Heart left ventricle (tissue), 16 donors: ENCODE data around the gene MTUS2. TPM values are rescaled to one million over a fixed set of nuclear protein-coding genes. Genes with fewer than 3 reads are reported as not detected.

Source experiments
- ATAC-seq, 4 donors: fragments of 200-7000 bp; cut with Tn5 transposase; one replicate each; pipeline ENCODE4 v1.9.1; 2020 to 2022; ENCODE audit warnings: moderate library complexity in 4 of 4, mild to moderate bottlenecking in 3 of 4, moderate number of reproducible peaks in 1 of 4
- DNase-seq, 5 donors: peaks; one replicate each; pipeline ENCODE4 v3.0.0-alpha.2; 2020
- H3K27ac ChIP-seq, 12 donors: fragments of 200-600 bp; sonication (generic) in 4 of 12; one replicate each; pipeline versions ENCODE4 v1.5.0 to v1.8.0; 2016 to 2022; ENCODE audit warnings: mild to moderate bottlenecking in 2 of 12
- H3K27me3 ChIP-seq, 9 donors: fragments of 200-600 bp; sonication (generic) in 2 of 9; one replicate each; pipeline versions ENCODE4 v1.5.1 to v1.8.0; 2016 to 2022; ENCODE audit warnings: mild to moderate bottlenecking in 3 of 9
- H3K36me3 ChIP-seq, 9 donors: fragments of 200-600 bp; sonication (generic) in 2 of 9; one replicate each; pipeline versions ENCODE4 v1.5.0 to v1.8.0; 2018 to 2022; ENCODE audit warnings: mild to moderate bottlenecking in 2 of 9
- H3K4me1 ChIP-seq, 12 donors: fragments of 200-600 bp; sonication (generic) in 4 of 12; one replicate each; pipeline versions ENCODE4 v1.5.0 to v1.8.0; 2016 to 2022; ENCODE audit warnings: mild to moderate bottlenecking in 3 of 12
- H3K4me3 ChIP-seq, 12 donors: fragments of 200-600 bp; sonication (generic) in 4 of 12; one replicate each; pipeline versions ENCODE4 v1.5.0 to v1.8.0; 2017 to 2022; ENCODE audit warnings: mild to moderate bottlenecking in 9 of 12, moderate library complexity in 4 of 12
- H3K9me3 ChIP-seq, 12 donors: fragments of 200-600 bp; sonication (generic) in 4 of 12; one replicate each; pipeline versions ENCODE4 v1.5.0 to v1.8.0; 2016 to 2022; ENCODE audit warnings: mild to moderate bottlenecking in 1 of 12
- POLR2A ChIP-seq, 2 donors: fragments of 450-650 bp; IDR thresholded peaks; one replicate each; pipeline ENCODE4 v1.6.1; 2017; ENCODE audit warnings: antibody characterized with exemption in 2 of 2, mild to moderate bottlenecking in 2 of 2, moderate library complexity in 2 of 2
- WGBS, 4 donors: extraction: QIAGEN DNeasy Blood & Tissue Kit in 2 of 4; methylation state at CpG; one replicate each; pipeline versions ENCODE4 v1.1.5 to v1.1.7; 2013 to 2018; 5-methylcytosine and 5-hydroxymethylcytosine counted together
- intact Hi-C, 10 donors: fragments of 100-400 bp; cut with DNase I; formaldehyde crosslinking; loops; one replicate each; pipeline versions ENCODE4 v1.11.1 to v1.14.2; 2022
- polyA plus RNA-seq, 2 donors: library from polyadenylated mRNA; stranded (reverse); fragments of 200-250 nt; gene quantifications; one replicate each; pipeline ENCODE4 v1.2.3, GENCODE V29; 2013
- total RNA-seq, 9 donors: library from RNA; depleted of rRNA in 2 of 9; stranded (reverse); fragments of >200 nt in 2 of 9; fragmentation: NEBNext Ultra II Directional in 3 of 9; extraction: Animal tissue kit (Norgen Biotek cat#: 25700) in 3 of 9; gene quantifications; one replicate each; pipeline versions ENCODE4 v1.1.0 to v1.2.4, GENCODE V29; 2016 to 2023
- TF ChIP-seq, protein P1 (sequence below), 12 donors: fragments of 200-600 bp; sonication (generic) in 4 of 12; IDR thresholded peaks; one replicate each; pipeline versions ENCODE4 v1.5.0 to v1.8.0; 2018 to 2022; ENCODE audit warnings: antibody characterized with exemption in 12 of 12, mild to moderate bottlenecking in 5 of 12
- donor health status: ischemic (EF 13 %, LVEDD 7.1; RV severe dilation, severe dysfunction).
- donor health status: healthy with polysubstance abuse.
- donor health status: DM: no; HTN: yes; CAD: no.
- donor health status: DM: no; HTN: no; CAD: no.
- donor health status: ischemic (EF 25% LVEDD 6.9; RV normal size, moderate dysfunction).
- donor health status: ischemic (EF 25% LVEDD 5.7; RV mildly dilated, moderate dysfunction).
- donor health status: healthy.
- donor health status: DM: yes; HTN: yes; CAD: no.
- donor health status: ischemic (EF 35%, LVEDD 5.7; RV mildly dilated, moderate dysfunction).
- donor health status: nonischemic (EF 11% LVEDD 7.7; RV severe dilation, severe dysfunction).
- donor health status: DM: yes; HTN: yes; CAD: no.
- donor health status: PGD.
- donor health status: ischemic (EF 29% LVEDD 5.4; RV normal size, mild dysfunction).
- donor health status: nonischemic (EF 23%, LVEDD 6.1; RV moderate dilation, normal function).

The MTUS2 gene
- total and polyA plus RNA-seq, 11 donors, result 28.7 to 174 (median 67.9) TPM

DNA sequence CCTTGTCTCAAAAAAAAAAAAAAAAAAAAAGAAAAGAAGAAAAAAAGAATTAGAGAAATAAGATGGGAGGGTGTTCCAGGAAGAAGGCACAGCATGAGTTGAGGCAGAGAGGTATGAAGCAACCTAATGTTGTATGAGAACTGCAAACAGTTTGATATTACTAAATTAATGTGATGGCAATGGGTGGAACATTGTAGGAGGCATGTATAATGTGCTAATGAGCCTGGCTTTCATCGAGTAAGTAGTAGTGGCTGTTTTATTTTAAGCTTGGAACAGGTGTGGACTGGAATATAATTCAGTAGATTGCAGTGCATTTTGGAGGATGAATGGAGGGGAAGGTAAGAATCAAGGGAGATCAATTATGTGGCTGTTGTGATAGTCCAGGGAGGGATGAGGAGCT, 156.1 kb downstream of the MTUS2 start:
- no peaks in the 10 kb centered on the region for H3K9me3 ChIP-seq
- H3K36me3 ChIP-seq, result no peaks in the 10 kb centered on the region
- no peaks in the 10 kb centered on the region for H3K27me3 ChIP-seq
- DNase-seq (no peak), ATAC-seq (no peak)
- H3K4me3 ChIP-seq, result no peak overlapping the region
- no peak overlapping the region for H3K27ac ChIP-seq
- WGBS, 4 donors, result 56 to 74% (median 62%) methylated on average over 1 of the region's 1 CpG
- H3K4me1 ChIP-seq, result peaks cover 0 to 10% (median 0%) of the 10 kb centered on the region in 12 donors
- TF ChIP-seq, protein P1, sequence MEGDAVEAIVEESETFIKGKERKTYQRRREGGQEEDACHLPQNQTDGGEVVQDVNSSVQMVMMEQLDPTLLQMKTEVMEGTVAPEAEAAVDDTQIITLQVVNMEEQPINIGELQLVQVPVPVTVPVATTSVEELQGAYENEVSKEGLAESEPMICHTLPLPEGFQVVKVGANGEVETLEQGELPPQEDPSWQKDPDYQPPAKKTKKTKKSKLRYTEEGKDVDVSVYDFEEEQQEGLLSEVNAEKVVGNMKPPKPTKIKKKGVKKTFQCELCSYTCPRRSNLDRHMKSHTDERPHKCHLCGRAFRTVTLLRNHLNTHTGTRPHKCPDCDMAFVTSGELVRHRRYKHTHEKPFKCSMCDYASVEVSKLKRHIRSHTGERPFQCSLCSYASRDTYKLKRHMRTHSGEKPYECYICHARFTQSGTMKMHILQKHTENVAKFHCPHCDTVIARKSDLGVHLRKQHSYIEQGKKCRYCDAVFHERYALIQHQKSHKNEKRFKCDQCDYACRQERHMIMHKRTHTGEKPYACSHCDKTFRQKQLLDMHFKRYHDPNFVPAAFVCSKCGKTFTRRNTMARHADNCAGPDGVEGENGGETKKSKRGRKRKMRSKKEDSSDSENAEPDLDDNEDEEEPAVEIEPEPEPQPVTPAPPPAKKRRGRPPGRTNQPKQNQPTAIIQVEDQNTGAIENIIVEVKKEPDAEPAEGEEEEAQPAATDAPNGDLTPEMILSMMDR (IDR thresholded peaks at IDR 0.05), result no peak
- TF ChIP-seq POLR2A (IDR thresholded peaks at IDR 0.05), result no peak
- intact Hi-C loops, result no loop called here

DNA sequence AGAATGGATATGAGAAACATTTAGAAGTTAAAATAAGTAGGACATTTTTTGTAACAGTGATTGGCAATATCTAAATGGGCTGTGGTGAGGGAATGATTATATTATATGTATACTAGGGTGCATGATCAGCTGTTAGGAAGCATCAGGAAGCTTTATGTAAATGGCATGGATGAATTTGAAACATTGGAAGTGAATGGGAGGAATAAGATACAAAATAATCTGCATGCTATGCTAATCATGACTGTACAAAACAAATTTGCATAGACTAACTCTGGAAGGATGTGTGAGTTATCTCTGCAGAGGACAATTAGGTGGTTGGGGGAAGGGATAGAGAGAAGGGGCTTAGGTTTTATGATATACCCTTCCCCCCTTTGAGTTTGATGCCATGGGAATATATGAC, 156.5 kb downstream of the MTUS2 start:
- TF ChIP-seq POLR2A (IDR thresholded peaks at IDR 0.05), result no peak
- no peak overlapping the region for H3K4me3 ChIP-seq
- no peaks in the 10 kb centered on the region for H3K9me3 ChIP-seq
- H3K27ac ChIP-seq, result no peak overlapping the region
- no peaks in the 10 kb centered on the region for H3K27me3 ChIP-seq
- peaks cover 0 to 15% (median 0%) of the 10 kb centered on the region in 12 donors for H3K4me1 ChIP-seq
- ATAC-seq, result no peak
- intact Hi-C loops, result no loop called here
- DNase-seq, result no peak
- H3K36me3 ChIP-seq, result no peaks in the 10 kb centered on the region

DNA sequence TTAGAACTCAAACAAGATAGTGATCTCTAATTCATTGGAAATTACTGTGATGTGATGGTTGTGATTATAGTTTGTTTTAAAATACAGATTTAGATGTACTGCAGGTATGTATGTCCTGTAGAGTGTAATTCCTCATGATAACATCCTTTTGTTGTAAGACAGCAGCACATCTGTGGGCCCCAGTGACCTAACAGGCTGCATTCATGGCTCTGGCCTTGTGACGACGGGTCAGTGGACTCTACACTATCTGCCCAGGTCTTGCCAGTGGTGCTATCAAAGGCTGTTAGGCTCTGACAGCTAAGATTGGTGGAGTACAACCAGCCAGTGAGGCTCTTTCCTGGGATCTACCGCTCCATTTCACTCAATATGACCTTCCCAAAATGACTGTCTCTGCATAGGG, 158.4 kb downstream of the MTUS2 start:
- DNase-seq (no peak), ATAC-seq (peak in 2 of 4 donors; percentile 19 to 33)
- no peak overlapping the region for H3K27ac ChIP-seq
- no peak overlapping the region for H3K4me3 ChIP-seq
- peaks cover 0 to 19% (median 0%) of the 10 kb centered on the region in 12 donors for H3K4me1 ChIP-seq
- no peaks in the 10 kb centered on the region for H3K27me3 ChIP-seq
- no peaks in the 10 kb centered on the region for H3K9me3 ChIP-seq
- intact Hi-C loops, result no loop called here
- no peak for TF ChIP-seq POLR2A (IDR thresholded peaks at IDR 0.05)
- TF ChIP-seq, protein P1 (IDR thresholded peaks at IDR 0.05), result no peak
- WGBS, 4 donors, result 61 to 83% (median 69%) methylated on average over 3 of the region's 3 CpGs
- no peaks in the 10 kb centered on the region for H3K36me3 ChIP-seq

DNA sequence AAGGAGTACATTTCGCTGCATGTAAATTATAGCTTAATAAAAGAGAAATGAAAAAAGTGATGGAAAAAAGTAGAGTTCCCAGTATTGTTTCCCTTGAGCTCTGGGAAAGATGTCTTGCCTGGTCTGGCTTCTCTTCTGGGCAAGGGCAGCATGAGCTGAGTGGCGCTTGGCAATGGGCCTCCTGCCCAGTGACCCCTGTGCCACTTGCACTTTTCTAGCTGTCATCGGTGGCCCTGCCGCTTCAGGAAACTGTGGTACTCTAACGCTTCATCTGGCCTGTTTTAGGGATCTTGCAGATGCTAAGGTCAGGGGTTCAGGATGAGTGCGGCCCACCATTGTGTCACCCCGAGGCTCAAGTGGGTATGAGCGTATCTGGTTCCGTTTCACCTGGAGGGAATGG, 161.4 kb downstream of the MTUS2 start:
- Histone ChIP-seq H3K27ac (peak overlapping the region in 1 of 12 donors; percentile 1), H3K36me3 (no peaks in the 10 kb centered on the region), H3K4me3 (no peak overlapping the region), H3K4me1 (peaks cover 0 to 31% (median 3%) of the 10 kb centered on the region in 12 donors), H3K9me3 (no peaks in the 10 kb centered on the region), H3K27me3 (no peaks in the 10 kb centered on the region)
- DNase-seq (peak in 4 of 5 donors; percentile 44 to 70 (median 58)), ATAC-seq (peak; percentile 57 to 74 (median 63))
- intact Hi-C loops, result no loop called here
- TF ChIP-seq, protein P1 (IDR thresholded peaks at IDR 0.05), result no peak
- no peak for TF ChIP-seq POLR2A (IDR thresholded peaks at IDR 0.05)
- WGBS, 4 donors, result 69 to 86% (median 70%) methylated on average over 9 of the region's 9 CpGs

DNA sequence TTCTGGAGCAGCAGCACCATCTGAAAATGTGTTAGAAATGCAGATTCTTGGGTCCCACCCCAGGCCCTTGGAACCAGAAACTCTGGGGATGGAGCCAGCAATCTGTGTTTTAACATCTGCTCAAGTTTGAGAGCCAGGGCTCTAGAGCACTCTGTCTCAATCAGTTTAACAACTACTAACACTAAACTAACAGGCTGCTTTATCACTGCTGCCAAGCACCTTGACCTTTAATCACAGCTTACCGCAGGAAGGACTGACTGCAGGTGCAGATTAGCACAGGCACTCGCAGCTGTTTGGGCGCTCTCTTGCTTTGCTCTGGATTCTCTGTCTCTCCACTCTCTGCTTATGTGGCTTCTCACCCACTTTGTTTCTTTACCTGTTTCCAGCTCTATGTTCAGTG, 163.5 kb downstream of the MTUS2 start:
- H3K4me3 ChIP-seq, result no peak overlapping the region
- H3K4me1 ChIP-seq, result peaks cover 0 to 31% (median 3%) of the 10 kb centered on the region in 12 donors
- DNase-seq (no peak), ATAC-seq (peak in 3 of 4 donors; percentile 34 to 79 (median 53))
- no peaks in the 10 kb centered on the region for H3K36me3 ChIP-seq
- H3K27me3 ChIP-seq, result no peaks in the 10 kb centered on the region
- H3K9me3 ChIP-seq, result no peaks in the 10 kb centered on the region
- TF ChIP-seq, protein P1 (IDR thresholded peaks at IDR 0.05), result no peak
- TF ChIP-seq POLR2A (IDR thresholded peaks at IDR 0.05), result no peak
- WGBS, 4 donors, result 21 to 30% (median 25%) methylated on average over 3 of the region's 3 CpGs
- intact Hi-C loops, result no loop called here
- no peak overlapping the region for H3K27ac ChIP-seq
